ENCODE data around the gene KCNJ9.

KCNJ9 gene

GRCh38 chr1:160043543-160043942 lies 37.8 kb upstream of the KCNJ9 start:
- no peak overlapping the region for H2AFZ ChIP-seq (ENCODE audit: low read length)
- H3K27me3 ChIP-seq (replicated peaks; ENCODE audit: insufficient read depth, low read length) = peaks cover 6% of the 10 kb centered on the region; the same call in 1 of the 2 replicates
- H4K20me1 ChIP-seq (ENCODE audit: insufficient read depth, low read length) = no peaks in the 10 kb centered on the region
- no peaks in the 10 kb centered on the region for H3K9me3 ChIP-seq (replicated peaks; ENCODE audit: insufficient read depth, low read length)
- no peaks in the 10 kb centered on the region for H3K9me2 ChIP-seq (replicated peaks; ENCODE audit: insufficient read depth, low read length)
- H3K27ac ChIP-seq (ENCODE audit: low read length) = no peak overlapping the region
- no peak overlapping the region for H3K4me3 ChIP-seq (ENCODE audit: low read length)
- H3K79me2 ChIP-seq (ENCODE audit: low read length) = no peaks in the 10 kb centered on the region
- no peak for DNase-seq
- no peaks in the 10 kb centered on the region for H3F3A ChIP-seq (ENCODE audit: insufficient read depth, low read length)
- H3K4me2 ChIP-seq (ENCODE audit: low read depth, low read length) = no peak overlapping the region
- no peaks in the 10 kb centered on the region for H3K36me3 ChIP-seq (replicated peaks; ENCODE audit: insufficient read depth, low read length)
- peaks cover 10% of the 10 kb centered on the region for H3K4me1 ChIP-seq (ENCODE audit: low read length)
- no peak overlapping the region for H3K9ac ChIP-seq (ENCODE audit: low read length)
- TF ChIP-seq EZH2 (optimal IDR thresholded peaks at IDR 0.05; ENCODE audit: low read depth, low read length) (no peak), EZH2phosphoT487 (IDR thresholded peaks at IDR 0.05; ENCODE audit: low read length) (no peak)
- TF ChIP-seq, protein P1, sequence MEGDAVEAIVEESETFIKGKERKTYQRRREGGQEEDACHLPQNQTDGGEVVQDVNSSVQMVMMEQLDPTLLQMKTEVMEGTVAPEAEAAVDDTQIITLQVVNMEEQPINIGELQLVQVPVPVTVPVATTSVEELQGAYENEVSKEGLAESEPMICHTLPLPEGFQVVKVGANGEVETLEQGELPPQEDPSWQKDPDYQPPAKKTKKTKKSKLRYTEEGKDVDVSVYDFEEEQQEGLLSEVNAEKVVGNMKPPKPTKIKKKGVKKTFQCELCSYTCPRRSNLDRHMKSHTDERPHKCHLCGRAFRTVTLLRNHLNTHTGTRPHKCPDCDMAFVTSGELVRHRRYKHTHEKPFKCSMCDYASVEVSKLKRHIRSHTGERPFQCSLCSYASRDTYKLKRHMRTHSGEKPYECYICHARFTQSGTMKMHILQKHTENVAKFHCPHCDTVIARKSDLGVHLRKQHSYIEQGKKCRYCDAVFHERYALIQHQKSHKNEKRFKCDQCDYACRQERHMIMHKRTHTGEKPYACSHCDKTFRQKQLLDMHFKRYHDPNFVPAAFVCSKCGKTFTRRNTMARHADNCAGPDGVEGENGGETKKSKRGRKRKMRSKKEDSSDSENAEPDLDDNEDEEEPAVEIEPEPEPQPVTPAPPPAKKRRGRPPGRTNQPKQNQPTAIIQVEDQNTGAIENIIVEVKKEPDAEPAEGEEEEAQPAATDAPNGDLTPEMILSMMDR (IDR thresholded peaks at IDR 0.05; ENCODE audit: low read length) = no peak

DNA sequence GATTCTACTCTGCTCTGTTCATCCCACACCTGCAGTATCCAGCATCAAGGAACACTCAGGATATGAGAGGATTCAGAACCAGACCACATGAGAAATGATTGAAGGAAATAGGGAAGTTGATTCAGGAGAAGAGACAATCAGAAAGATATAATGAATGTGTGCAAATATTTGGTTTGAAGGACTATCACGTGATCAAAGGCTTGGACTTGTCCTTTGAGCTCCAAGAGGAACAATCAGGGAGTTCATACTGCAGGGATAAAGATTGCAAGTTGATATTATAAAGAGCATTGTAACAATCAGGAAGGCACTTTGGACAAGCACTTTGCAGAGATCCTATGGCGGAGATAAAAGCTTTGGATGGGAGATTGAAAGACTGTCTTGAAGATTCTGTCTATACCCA lies 35.7 kb upstream of the KCNJ9 start:
- DNase-seq = no peak
- no peak overlapping the region for H2AFZ ChIP-seq (ENCODE audit: low read length)

GRCh38 chr1:160046494-160047110 lies 34.7 kb upstream of the KCNJ9 start:
- peak; percentile 73 for DNase-seq
- Histone ChIP-seq H4K20me1 (ENCODE audit: insufficient read depth, low read length) (no peaks in the 10 kb centered on the region), H3K27ac (ENCODE audit: low read length) (no peak overlapping the region), H3K9ac (ENCODE audit: low read length) (peak overlapping the region; percentile 23; the same call in 1 of the 2 replicates), H3F3A (ENCODE audit: insufficient read depth, low read length) (no peaks in the 10 kb centered on the region), H3K4me2 (ENCODE audit: low read depth, low read length) (peak overlapping the region; percentile 77), H3K27me3 (replicated peaks; ENCODE audit: insufficient read depth, low read length) (peaks cover 6% of the 10 kb centered on the region; the same call in 1 of the 2 replicates), H3K36me3 (replicated peaks; ENCODE audit: insufficient read depth, low read length) (no peaks in the 10 kb centered on the region), H3K4me1 (ENCODE audit: low read length) (peaks cover 10% of the 10 kb centered on the region), H3K79me2 (ENCODE audit: low read length) (no peaks in the 10 kb centered on the region), H3K9me2 (replicated peaks; ENCODE audit: insufficient read depth, low read length) (no peaks in the 10 kb centered on the region), H2AFZ (ENCODE audit: low read length) (peak overlapping the region; percentile 54), H3K9me3 (replicated peaks; ENCODE audit: insufficient read depth, low read length) (no peaks in the 10 kb centered on the region), H3K4me3 (ENCODE audit: low read length) (peak overlapping the region; percentile 44)
- TF ChIP-seq EZH2 (optimal IDR thresholded peaks at IDR 0.05; ENCODE audit: low read depth, low read length) = no peak
- TF ChIP-seq, protein P1 (IDR thresholded peaks at IDR 0.05; ENCODE audit: low read length) = peak; percentile 89
- no peak for TF ChIP-seq EZH2phosphoT487 (IDR thresholded peaks at IDR 0.05; ENCODE audit: low read length)

More for the DNA sequence above, 35.7 kb upstream of the KCNJ9 start:
- TF ChIP-seq, protein P1 (IDR thresholded peaks at IDR 0.05; ENCODE audit: low read length) = no peak
- TF ChIP-seq EZH2phosphoT487 (IDR thresholded peaks at IDR 0.05; ENCODE audit: low read length) (no peak), EZH2 (optimal IDR thresholded peaks at IDR 0.05; ENCODE audit: low read depth, low read length) (no peak)
- Histone ChIP-seq H3K36me3 (replicated peaks; ENCODE audit: insufficient read depth, low read length) (no peaks in the 10 kb centered on the region), H4K20me1 (ENCODE audit: insufficient read depth, low read length) (no peaks in the 10 kb centered on the region), H3K4me1 (ENCODE audit: low read length) (peaks cover 10% of the 10 kb centered on the region), H3K9ac (ENCODE audit: low read length) (no peak overlapping the region), H3K27me3 (replicated peaks; ENCODE audit: insufficient read depth, low read length) (peaks cover 6% of the 10 kb centered on the region; the same call in 1 of the 2 replicates), H3K27ac (ENCODE audit: low read length) (no peak overlapping the region), H3K4me2 (ENCODE audit: low read depth, low read length) (no peak overlapping the region), H3F3A (ENCODE audit: insufficient read depth, low read length) (no peaks in the 10 kb centered on the region), H3K4me3 (ENCODE audit: low read length) (no peak overlapping the region), H3K79me2 (ENCODE audit: low read length) (no peaks in the 10 kb centered on the region), H3K9me3 (replicated peaks; ENCODE audit: insufficient read depth, low read length) (no peaks in the 10 kb centered on the region), H3K9me2 (replicated peaks; ENCODE audit: insufficient read depth, low read length) (no peaks in the 10 kb centered on the region)
